Choroid plexus epithelial cell (primary cell): ENCODE measurements around the gene ZNF444.

Source experiments
- DNase-seq: peaks from one replicate; pipeline ENCODE4 v3.0.0-alpha.2; 2010; ENCODE audit warnings: low read depth
- H3K4me3 ChIP-seq: 2 replicates; pipeline ENCODE4 v1.5.1; 2011; ENCODE audit warnings: low read depth, mild to moderate bottlenecking, control low read depth, low read length, moderate library complexity
- TF ChIP-seq, protein P1 (sequence below): conservative IDR thresholded peaks from 2 replicates; pipeline ENCODE4 v1.5.1; 2011; ENCODE audit warnings: low read depth, mild to moderate bottlenecking, control low read depth, inconsistent platforms, low read length, moderate library complexity

ZNF444 gene

DNA sequence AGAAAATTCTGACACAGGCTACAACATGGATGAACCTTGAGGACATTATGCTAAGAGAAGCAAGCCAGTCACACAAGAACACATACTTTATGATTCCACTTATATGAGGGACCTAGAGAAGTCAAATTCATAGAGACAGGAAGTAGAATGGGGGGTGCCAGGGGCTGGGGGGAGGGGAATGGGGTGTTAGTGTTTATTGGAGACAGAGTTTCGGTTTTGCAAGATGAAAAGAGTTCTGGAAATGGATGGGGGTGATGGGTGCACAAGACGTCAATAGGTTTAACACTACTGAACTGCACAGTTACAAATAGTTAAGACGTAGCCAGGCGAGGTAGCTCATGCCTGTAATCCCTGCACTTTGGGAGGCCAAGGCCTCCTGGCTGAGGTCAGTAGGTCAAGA, 16.5 kb upstream of the ZNF444 start:
- TF ChIP-seq, protein P1, sequence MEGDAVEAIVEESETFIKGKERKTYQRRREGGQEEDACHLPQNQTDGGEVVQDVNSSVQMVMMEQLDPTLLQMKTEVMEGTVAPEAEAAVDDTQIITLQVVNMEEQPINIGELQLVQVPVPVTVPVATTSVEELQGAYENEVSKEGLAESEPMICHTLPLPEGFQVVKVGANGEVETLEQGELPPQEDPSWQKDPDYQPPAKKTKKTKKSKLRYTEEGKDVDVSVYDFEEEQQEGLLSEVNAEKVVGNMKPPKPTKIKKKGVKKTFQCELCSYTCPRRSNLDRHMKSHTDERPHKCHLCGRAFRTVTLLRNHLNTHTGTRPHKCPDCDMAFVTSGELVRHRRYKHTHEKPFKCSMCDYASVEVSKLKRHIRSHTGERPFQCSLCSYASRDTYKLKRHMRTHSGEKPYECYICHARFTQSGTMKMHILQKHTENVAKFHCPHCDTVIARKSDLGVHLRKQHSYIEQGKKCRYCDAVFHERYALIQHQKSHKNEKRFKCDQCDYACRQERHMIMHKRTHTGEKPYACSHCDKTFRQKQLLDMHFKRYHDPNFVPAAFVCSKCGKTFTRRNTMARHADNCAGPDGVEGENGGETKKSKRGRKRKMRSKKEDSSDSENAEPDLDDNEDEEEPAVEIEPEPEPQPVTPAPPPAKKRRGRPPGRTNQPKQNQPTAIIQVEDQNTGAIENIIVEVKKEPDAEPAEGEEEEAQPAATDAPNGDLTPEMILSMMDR: no peak
- DNase-seq: no peak
- no peak overlapping the region for H3K4me3 ChIP-seq

DNA sequence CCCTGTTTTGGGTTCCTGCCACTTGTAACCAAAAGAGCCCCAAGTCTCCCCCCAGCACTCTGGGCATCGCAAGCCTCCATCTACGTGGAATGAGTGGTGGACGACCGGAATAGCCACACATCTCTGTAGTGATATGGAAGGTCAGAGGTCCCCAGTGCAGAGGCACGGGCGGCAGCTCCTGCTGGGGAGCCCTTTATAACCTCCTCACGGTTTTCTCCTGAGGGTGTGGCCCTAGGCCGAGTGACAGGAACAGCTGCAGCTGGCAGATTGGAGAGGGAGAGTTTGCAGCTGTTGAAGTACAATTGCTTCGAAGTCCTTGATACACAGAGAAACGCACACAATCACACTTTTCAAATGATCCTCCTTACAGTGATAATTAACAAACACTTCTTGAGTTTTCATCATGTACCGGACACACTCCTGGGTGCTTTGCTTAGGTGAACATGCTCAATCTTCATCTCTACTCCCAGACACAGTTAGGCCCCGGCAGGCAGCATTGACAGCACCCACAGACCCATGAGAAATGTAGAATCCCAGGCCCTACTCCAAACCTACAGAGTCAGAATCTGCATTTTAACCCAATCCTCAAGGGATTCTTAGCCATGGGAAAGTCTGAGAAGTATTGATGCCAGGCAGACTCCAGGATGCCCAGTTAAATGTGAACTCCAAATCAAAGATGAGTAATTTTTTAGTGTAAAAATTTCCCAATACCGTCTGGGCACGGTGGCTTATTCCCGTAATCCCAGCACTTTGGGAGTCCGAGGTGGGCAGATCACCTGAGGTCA, 15.1 kb upstream of the ZNF444 start:
- H3K4me3 ChIP-seq: no peak overlapping the region
- TF ChIP-seq, protein P1: no peak
- no peak for DNase-seq

DNA sequence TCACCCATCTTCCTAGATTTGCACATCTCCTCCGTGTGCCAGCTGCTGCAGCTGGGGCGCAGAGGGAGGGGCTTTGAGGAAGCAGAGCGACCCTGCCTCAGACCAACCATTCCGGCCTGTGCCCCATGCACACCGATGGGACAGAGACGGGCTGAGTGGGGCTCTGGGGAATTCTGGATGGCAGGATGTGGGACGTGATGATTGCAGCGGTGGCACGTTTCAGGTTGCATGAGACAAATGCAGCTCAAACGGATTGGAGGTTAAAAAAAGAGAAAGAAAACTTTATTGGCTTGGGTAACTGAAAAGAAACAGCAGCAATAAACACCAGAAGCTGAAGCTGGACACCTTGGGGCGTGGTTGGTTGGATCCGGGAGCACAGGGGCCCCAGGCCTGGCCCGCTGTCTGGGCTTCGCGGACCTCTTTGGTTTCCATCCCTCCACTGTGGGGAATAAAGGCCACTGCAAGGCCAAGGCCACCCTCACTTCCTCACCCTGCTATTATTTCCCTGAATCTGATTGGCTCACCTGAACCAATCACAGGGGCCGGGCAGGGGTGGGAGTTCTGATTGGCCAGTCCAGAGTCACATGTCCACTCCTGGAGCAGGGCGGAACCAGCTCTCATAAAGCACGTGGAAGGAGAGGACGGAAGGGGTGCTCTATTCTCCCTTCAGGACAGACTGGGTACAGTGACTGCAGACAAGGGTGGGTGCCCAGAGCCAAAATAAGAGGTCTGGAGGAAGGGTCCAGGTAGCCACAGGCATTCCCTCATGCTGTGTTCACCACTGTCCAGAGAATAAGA, 13.9 kb upstream of the ZNF444 start:
- TF ChIP-seq, protein P1: no peak
- DNase-seq: no peak
- no peak overlapping the region for H3K4me3 ChIP-seq

DNA sequence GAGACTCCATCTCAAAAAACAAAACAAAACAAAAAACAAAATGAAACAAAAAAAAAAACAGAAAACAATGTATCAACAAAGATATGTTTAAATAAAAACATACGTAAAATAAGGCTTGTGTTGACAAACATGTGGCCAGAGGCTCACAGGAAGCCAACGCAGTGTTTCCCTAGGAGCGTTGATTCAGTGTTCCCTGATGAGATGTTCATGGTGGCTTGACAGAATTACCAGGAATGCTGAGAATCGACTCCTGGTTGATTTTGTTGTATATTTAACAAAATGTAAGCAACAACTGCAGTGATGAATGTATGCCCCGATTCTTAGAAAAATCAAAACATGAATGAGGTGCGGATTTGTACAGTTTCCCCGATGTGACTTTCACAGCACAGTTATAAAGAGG, 11.1 kb upstream of the ZNF444 start:
- H3K4me3 ChIP-seq: no peak overlapping the region
- TF ChIP-seq, protein P1: no peak
- no peak for DNase-seq

DNA sequence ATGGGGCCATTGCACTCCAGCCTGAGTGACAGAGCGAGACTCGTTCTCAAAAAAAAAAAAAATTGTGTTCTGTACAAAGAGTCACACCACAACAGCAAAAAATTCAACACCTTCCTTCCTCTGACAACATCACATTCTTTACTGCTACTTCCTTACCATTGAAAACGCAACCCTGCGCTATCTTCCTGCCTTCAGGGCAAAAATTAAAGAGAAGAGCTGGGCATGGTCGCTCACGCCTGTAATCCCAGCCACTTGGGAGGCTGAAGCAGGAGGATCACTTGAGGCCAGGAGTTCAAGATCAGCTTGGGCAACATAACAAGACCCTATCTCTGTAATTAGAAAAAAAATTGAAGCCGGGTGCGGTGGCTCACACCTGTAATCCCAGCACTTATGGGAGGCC, 9.4 kb upstream of the ZNF444 start:
- no peak for DNase-seq
- no peak overlapping the region for H3K4me3 ChIP-seq
- TF ChIP-seq, protein P1: no peak

DNA sequence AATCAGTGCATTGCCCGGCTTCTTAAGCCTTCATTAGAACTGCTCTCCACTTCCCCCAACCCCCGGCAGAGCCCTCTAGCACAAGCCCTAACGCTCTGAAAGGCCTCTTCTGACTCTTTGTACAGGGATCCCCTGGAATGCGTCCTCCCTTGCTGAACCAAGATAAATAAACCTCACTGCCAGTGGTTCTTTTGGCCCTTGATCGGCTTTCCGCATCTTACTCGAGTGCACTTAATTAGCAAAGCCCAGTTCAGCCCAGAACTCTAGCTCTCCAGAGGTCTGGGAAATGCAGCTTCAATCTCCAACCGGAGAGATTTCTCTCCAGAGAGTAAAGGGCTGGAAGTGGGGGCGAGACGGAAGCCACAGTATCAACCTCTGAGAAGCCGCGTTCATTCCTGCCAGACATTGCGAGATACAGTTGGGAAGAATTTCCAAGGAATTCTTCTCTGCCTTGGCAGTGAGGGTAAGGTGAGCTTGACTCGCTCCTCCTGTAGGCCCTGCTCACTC, 8.7 kb upstream of the ZNF444 start:
- no peak overlapping the region for H3K4me3 ChIP-seq
- TF ChIP-seq, protein P1: no peak
- DNase-seq: peak; percentile 77
